ENCODE results near the gene NFE2L3. TPM values are rescaled to one million over a fixed set of nuclear protein-coding genes. Genes with fewer than 3 reads are reported as not detected.
"Not testable (repeated sequence)": the region's sequence is repeated elsewhere in the genome, so short reads cannot be mapped to it uniquely, and the experiment has no call there.

The NFE2L3 gene
- total RNA-seq, 5 donors from 2014 or later (not counting 1 experiment from before 2014, with no cell fraction given), result 1.8 to 6.2 (median 5.1) TPM

DNA sequence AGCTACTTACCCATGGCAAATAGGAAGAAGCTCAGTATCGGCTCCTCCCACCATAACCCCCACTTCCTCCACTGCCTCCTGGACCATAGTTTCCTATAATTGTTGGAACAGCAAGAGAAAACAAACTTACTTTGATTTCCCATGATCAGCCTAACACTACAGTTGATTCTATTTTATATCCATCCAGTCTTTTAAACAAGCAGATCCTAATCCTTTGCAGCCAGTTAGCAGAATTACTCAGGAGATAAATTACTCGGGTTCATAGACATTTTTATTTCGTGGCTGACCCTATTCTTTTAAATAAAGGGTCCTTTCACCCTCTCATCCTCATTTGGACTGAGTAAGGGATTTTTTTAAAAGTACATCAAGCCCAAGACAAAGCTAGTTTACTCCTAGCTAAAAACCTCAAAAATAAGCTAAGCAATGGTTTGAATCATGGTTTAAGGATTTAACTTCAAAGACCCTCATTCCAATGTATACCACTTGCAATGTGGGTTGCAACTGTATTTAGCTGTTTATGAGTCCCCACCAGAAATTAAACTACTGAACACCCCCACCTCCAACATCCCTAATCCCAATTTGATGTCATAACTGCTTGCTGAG is 40.6 kb downstream of the NFE2L3 start:
- POLR2A ChIA-PET, result interaction anchor here (0.6 to 2.8 kb wide), 20 partner anchors 7 to 1498 kb away, joined by 3 to 19 read pairs (median 4); partner anchors contain the start of genes HNRNPA2B1 (in 2 of the 2), CBX3 (in 1 of the 2) and NFE2L3 (in 1 of the 2)
- peak overlapping the region; percentile 47 for H3K27ac ChIP-seq (ENCODE audit: low read length)
- H3K36me3 Mint-ChIP-seq, result peaks cover 83% of the 10 kb centered on the region

DNA sequence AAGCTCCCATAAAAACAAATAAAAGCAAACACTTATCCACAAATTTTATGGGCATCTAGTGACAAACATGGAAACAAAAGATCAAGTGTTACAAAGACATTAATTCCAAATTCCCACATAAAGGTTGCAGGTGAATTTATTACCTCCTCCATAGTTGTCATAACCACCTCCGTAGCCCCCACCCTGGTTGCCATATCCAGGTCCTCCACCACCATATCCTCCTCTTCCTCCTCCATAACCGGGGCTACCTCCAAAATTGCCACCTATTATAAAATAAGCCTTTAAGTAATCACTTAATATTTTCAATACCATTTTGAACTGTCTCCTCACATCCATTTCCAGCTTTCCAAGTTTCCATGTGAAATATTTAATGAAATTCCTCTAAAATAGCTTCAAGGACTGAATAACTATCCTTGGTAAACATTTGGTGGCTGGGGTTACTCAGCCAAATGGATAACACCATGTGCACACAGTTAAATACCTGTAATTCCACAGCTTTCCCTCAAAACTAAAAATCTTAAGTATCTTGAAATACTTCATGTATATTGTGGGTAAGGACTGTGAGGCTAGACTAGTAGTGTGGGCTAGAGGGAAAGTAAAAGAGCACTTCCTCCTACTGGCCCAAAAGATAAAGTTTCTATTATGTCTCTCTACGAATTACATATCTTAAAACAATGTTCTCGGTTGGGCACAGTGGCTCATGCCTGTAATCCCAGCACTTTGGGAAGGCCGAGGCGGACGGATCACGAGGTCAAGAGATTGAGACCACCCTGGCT is 41.6 kb downstream of the NFE2L3 start:
- peak in 2 of 4 experiments; percentile 11 to 31 for ATAC-seq (replicated peaks in 1 of 4)

More for the DNA sequence above, 40.6 kb downstream of the NFE2L3 start:
- no peak for ATAC-seq (replicated peaks in 1 of 4)
- CTCF ChIA-PET, result interaction anchor here (0.7 to 2.4 kb wide), 14 partner anchors 8 to 114 kb away, joined by 3 to 9 read pairs (median 4); partner anchors contain the start of genes HNRNPA2B1 (in 1 of the 2) and NFE2L3 (in 1 of the 2)
- no peaks in the 10 kb centered on the region for H3K27me3 ChIP-seq (replicated peaks in 1 of 2; ENCODE audit: control insufficient read depth in 2 of 2, extremely low read depth in 1 of 2, insufficient read depth in 2 of 2, low read length in 1 of 2)
- Mint-ChIP-seq H3K27ac (peak overlapping the region; percentile 83 to 92), H3K9me3 (no peaks in the 10 kb centered on the region), H3K4me1 (peaks cover 92 to 94% (median 92%) of the 10 kb centered on the region in 3 donors), H3K4me3 (peak overlapping the region; percentile 29 to 96 (median 65)), H3K27me3 (no peaks in the 10 kb centered on the region)
- H3K4me1 ChIP-seq (ENCODE audit: control insufficient read depth in 1 of 2, extremely low read depth in 1 of 2, insufficient read depth in 2 of 2, low read length in 2 of 2), result peaks cover 44 to 63% of the 10 kb centered on the region in 2 experiments
- WGBS (ENCODE audit: insufficient coverage), result 40% methylated on average over 1 of the region's 3 CpGs
- no peaks in the 10 kb centered on the region for H3K9me3 ChIP-seq
- DNase-seq, result peak in 1 of 35 experiments; percentile 34
- peaks cover 6 to 94% of the 10 kb centered on the region in 2 donors for H3K36me3 ChIP-seq (ENCODE audit: control insufficient read depth in 2 of 2, extremely low read depth in 1 of 2, insufficient read depth in 1 of 2, low read length in 1 of 2)
- no peak overlapping the region for H3K4me3 ChIP-seq (ENCODE audit: control insufficient read depth in 1 of 2, extremely low read depth in 1 of 2, low read length in 1 of 2)

DNA sequence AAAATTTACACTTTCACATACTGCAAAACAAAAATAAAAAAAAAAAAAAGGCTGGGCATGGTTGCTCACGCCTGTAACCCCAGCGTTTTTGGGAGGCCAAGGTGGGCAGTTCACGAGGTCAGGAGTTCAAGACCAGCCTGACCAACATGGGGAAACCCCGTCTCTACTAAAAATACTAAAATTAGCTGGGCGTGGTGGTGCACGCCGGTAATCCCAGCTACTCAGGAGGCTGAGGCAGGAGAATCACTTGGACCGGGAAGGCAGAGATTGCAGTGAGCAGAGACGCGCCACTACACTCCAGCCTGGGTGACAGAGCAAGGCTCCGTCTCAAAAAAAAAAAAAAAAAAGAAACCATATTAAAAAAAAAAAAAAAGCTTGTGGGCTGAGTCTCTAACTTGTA is 42.8 kb downstream of the NFE2L3 start:
- not testable (repeated sequence) for H3K4me3 ChIP-seq (ENCODE audit: control insufficient read depth in 1 of 2, extremely low read depth in 1 of 2, low read length in 1 of 2); H3K9me3 ChIP-seq; H3K27me3 Mint-ChIP-seq; H3K27me3 ChIP-seq (replicated peaks in 1 of 2; ENCODE audit: control insufficient read depth in 2 of 2, extremely low read depth in 1 of 2, insufficient read depth in 2 of 2, low read length in 1 of 2); H3K9me3 Mint-ChIP-seq
- H3K36me3 Mint-ChIP-seq, result peaks cover 85% of the 10 kb centered on the region
- H3K27ac Mint-ChIP-seq, result peak overlapping the region; percentile 84 to 92
- WGBS (ENCODE audit: insufficient coverage), result 37% methylated on average over 2 of the region's 11 CpGs
- Histone ChIP-seq H3K4me1 (ENCODE audit: control insufficient read depth in 1 of 2, extremely low read depth in 1 of 2, insufficient read depth in 2 of 2, low read length in 2 of 2) (peaks cover 37 to 65% of the 10 kb centered on the region in 2 experiments), H3K27ac (ENCODE audit: low read length) (peak overlapping the region; percentile 47), H3K36me3 (ENCODE audit: control insufficient read depth in 2 of 2, extremely low read depth in 1 of 2, insufficient read depth in 1 of 2, low read length in 1 of 2) (peaks cover 6 to 78% of the 10 kb centered on the region in 2 donors)
- ATAC-seq (replicated peaks in 1 of 4) (peak in 1 of 4 experiments; percentile 5), DNase-seq (peak in 1 of 35 experiments; percentile 24)
- peaks cover 72 to 91% (median 76%) of the 10 kb centered on the region in 3 donors for H3K4me1 Mint-ChIP-seq
- peak overlapping the region; percentile 65 to 96 (median 72) for H3K4me3 Mint-ChIP-seq
- CTCF ChIA-PET, result interaction anchor here (0.6 to 2.3 kb wide), 19 partner anchors 28 to 966 kb away, joined by 3 to 8 read pairs (median 3); partner anchors contain the start of gene NFE2L3 (in 1 of the 2)
- POLR2A ChIA-PET, result interaction anchor here (0.5 to 1.5 kb wide), 21 partner anchors 8 to 1833 kb away, joined by 3 to 15 read pairs (median 4); partner anchors contain the start of gene NFE2L3 (in 1 of the 2)

More for the DNA sequence above, 41.6 kb downstream of the NFE2L3 start:
- H3K36me3 ChIP-seq (ENCODE audit: control insufficient read depth in 2 of 2, extremely low read depth in 1 of 2, insufficient read depth in 1 of 2, low read length in 1 of 2), result peaks cover 6 to 86% of the 10 kb centered on the region in 2 donors
- H3K4me1 Mint-ChIP-seq, result peaks cover 83 to 91% (median 87%) of the 10 kb centered on the region in 3 donors
- H3K27me3 Mint-ChIP-seq, result no peaks in the 10 kb centered on the region
- H3K27me3 ChIP-seq (replicated peaks in 1 of 2; ENCODE audit: control insufficient read depth in 2 of 2, extremely low read depth in 1 of 2, insufficient read depth in 2 of 2, low read length in 1 of 2), result no peaks in the 10 kb centered on the region
- H3K27ac ChIP-seq (ENCODE audit: low read length), result peak overlapping the region; percentile 47
- peak overlapping the region; percentile 84 to 92 for H3K27ac Mint-ChIP-seq
- no peaks in the 10 kb centered on the region for H3K9me3 Mint-ChIP-seq
- H3K36me3 Mint-ChIP-seq, result peaks cover 85% of the 10 kb centered on the region
- POLR2A ChIA-PET, result interaction anchor here (0.6 to 1.6 kb wide), 4 partner anchors 14 to 45 kb away, joined by 3 to 8 read pairs (median 5); no protein-coding TSS in a partner anchor
- WGBS (ENCODE audit: insufficient coverage), result 67% methylated on average over 1 of the region's 8 CpGs
- no peaks in the 10 kb centered on the region for H3K9me3 ChIP-seq
- CTCF ChIA-PET, result interaction anchor here (0.6 to 2.3 kb wide), 4 partner anchors 14 to 115 kb away, joined by 3 to 7 read pairs (median 4); no protein-coding TSS in a partner anchor
- H3K4me3 Mint-ChIP-seq, result peak overlapping the region; percentile 65 to 96 (median 72)
- H3K4me1 ChIP-seq (ENCODE audit: control insufficient read depth in 1 of 2, extremely low read depth in 1 of 2, insufficient read depth in 2 of 2, low read length in 2 of 2), result peaks cover 39 to 70% of the 10 kb centered on the region in 2 experiments
- DNase-seq, result peak in 1 of 35 experiments; percentile 34
- H3K4me3 ChIP-seq (ENCODE audit: control insufficient read depth in 1 of 2, extremely low read depth in 1 of 2, low read length in 1 of 2), result no peak overlapping the region

DNA sequence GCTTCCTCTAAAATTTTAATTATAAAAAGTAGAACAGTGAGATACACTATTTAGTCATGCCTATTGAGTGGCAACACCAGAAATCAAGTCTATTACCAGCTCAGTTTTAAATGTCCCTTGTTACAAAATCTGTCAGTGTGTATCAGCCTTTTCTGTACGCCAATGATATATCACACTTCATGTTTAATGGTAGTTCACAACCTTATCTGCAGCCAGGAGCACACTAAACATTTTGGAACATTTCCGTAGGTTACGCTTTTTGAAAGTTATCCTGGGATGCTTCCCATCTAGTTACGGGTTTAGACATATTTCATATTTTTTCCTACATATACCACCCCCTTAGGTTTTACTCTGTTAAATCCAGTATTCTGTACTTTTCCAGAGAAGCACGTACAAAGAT is 43.2 kb downstream of the NFE2L3 start:
- Histone ChIP-seq H3K27me3 (replicated peaks in 1 of 2; ENCODE audit: control insufficient read depth in 2 of 2, extremely low read depth in 1 of 2, insufficient read depth in 2 of 2, low read length in 1 of 2) (no peaks in the 10 kb centered on the region), H3K27ac (ENCODE audit: low read length) (peak overlapping the region; percentile 47), H3K4me3 (ENCODE audit: control insufficient read depth in 1 of 2, extremely low read depth in 1 of 2, low read length in 1 of 2) (no peak overlapping the region), H3K36me3 (ENCODE audit: control insufficient read depth in 2 of 2, extremely low read depth in 1 of 2, insufficient read depth in 1 of 2, low read length in 1 of 2) (peaks cover 6 to 75% of the 10 kb centered on the region in 2 donors), H3K9me3 (no peaks in the 10 kb centered on the region), H3K4me1 (ENCODE audit: control insufficient read depth in 1 of 2, extremely low read depth in 1 of 2, insufficient read depth in 2 of 2, low read length in 2 of 2) (peaks cover 37 to 65% of the 10 kb centered on the region in 2 experiments)
- Mint-ChIP-seq H3K27ac (peak overlapping the region; percentile 50 to 68), H3K36me3 (peaks cover 83% of the 10 kb centered on the region), H3K4me1 (peaks cover 69 to 90% (median 74%) of the 10 kb centered on the region in 3 donors), H3K9me3 (no peaks in the 10 kb centered on the region), H3K4me3 (peak overlapping the region; percentile 71 to 96 (median 72)), H3K27me3 (peaks cover 0 to 2% of the 10 kb centered on the region in 2 donors)
- DNase-seq, result peak in 1 of 35 experiments; percentile 35
- ChIA-PET CTCF (interaction anchor here (0.6 to 1.3 kb wide), 17 partner anchors 28 to 966 kb away, joined by 3 to 8 read pairs (median 3); partner anchors contain the start of gene NFE2L3 (in 1 of the 2)), POLR2A (interaction anchor here (0.5 to 1.5 kb wide), 22 partner anchors 8 to 1833 kb away, joined by 3 to 15 read pairs (median 4); partner anchors contain the start of gene NFE2L3 (in 1 of the 2))
- ATAC-seq (replicated peaks in 1 of 4), result no peak
- WGBS (ENCODE audit: insufficient coverage), result no CpG with 5 or more reads among the region's 5 CpGs

- ChIA-PET CTCF (interaction anchor here (0.6 to 4.5 kb wide), 9 partner anchors 8 to 303 kb away, joined by 3 to 50 read pairs (median 6); partner anchors contain the start of gene NFE2L3 (in 1 of the 2)), POLR2A (interaction anchor here (1.5 to 4.3 kb wide), 7 partner anchors 8 to 105 kb away, joined by 7 to 58 read pairs (median 10); partner anchors contain the start of genes NFE2L3 (in 1 of the 2) and SNX10 (in 1 of the 2))
- Histone ChIP-seq H3K36me3 (ENCODE audit: control insufficient read depth in 2 of 2, extremely low read depth in 1 of 2, insufficient read depth in 1 of 2, low read length in 1 of 2) (peaks cover 6 to 67% of the 10 kb centered on the region in 2 donors), H3K4me1 (ENCODE audit: control insufficient read depth in 1 of 2, extremely low read depth in 1 of 2, insufficient read depth in 2 of 2, low read length in 2 of 2) (peaks cover 37 to 58% of the 10 kb centered on the region in 2 experiments), H3K27ac (ENCODE audit: low read length) (peak overlapping the region; percentile 47), H3K4me3 (ENCODE audit: control insufficient read depth in 1 of 2, extremely low read depth in 1 of 2, low read length in 1 of 2) (peak overlapping the region in 1 of 2 donors; percentile 6), H3K9me3 (no peaks in the 10 kb centered on the region), H3K27me3 (replicated peaks in 1 of 2; ENCODE audit: control insufficient read depth in 2 of 2, extremely low read depth in 1 of 2, insufficient read depth in 2 of 2, low read length in 1 of 2) (no peaks in the 10 kb centered on the region)
- WGBS (ENCODE audit: insufficient coverage), result 32% methylated on average over 5 of the region's 10 CpGs
- Mint-ChIP-seq H3K9me3 (no peaks in the 10 kb centered on the region), H3K4me1 (peaks cover 60 to 87% (median 65%) of the 10 kb centered on the region in 3 donors), H3K27ac (peak overlapping the region; percentile 82 to 84), H3K27me3 (peaks cover 0 to 2% of the 10 kb centered on the region in 2 donors), H3K4me3 (peak overlapping the region; percentile 71 to 96 (median 72)), H3K36me3 (peaks cover 75% of the 10 kb centered on the region)
- DNase-seq, result peak in 1 of 35 experiments; percentile 37
- ATAC-seq (replicated peaks in 1 of 4), result no peak
Observed at GRCh38 chr7:26195867-26196657, 44.1 kb downstream of the NFE2L3 start.
